Measurements from ENCODE around the gene KANK4.

The KANK4 gene

DNA sequence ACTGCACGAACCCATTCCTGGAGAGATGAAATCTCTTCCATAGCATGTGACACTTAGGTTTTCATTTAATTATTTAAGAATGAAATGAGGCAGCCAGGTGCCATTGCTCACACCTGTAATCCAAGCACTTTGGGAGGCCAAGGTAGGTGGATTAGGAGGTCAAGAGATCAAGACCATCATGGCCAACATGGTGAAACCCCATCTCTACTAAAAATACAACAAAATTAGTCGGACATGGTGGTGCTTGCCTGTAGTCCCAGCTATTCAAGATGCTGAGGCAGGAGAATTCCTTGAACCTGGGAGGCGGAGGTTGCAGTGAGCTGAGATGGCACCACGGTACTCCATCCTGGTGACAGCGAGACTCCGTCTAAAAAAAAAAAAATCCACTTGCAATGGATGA, 106.8 kb downstream of the KANK4 start:
- DNase-seq: no peak
- Histone ChIP-seq H3K27me3 (no peaks in the 10 kb centered on the region), H3K36me3 (no peaks in the 10 kb centered on the region), H3K4me1 (no peaks in the 10 kb centered on the region), H3K9me3 (no peaks in the 10 kb centered on the region), H3K4me3 (ENCODE audit: low read depth, low read length) (no peak overlapping the region)
- TF ChIP-seq, protein P1, sequence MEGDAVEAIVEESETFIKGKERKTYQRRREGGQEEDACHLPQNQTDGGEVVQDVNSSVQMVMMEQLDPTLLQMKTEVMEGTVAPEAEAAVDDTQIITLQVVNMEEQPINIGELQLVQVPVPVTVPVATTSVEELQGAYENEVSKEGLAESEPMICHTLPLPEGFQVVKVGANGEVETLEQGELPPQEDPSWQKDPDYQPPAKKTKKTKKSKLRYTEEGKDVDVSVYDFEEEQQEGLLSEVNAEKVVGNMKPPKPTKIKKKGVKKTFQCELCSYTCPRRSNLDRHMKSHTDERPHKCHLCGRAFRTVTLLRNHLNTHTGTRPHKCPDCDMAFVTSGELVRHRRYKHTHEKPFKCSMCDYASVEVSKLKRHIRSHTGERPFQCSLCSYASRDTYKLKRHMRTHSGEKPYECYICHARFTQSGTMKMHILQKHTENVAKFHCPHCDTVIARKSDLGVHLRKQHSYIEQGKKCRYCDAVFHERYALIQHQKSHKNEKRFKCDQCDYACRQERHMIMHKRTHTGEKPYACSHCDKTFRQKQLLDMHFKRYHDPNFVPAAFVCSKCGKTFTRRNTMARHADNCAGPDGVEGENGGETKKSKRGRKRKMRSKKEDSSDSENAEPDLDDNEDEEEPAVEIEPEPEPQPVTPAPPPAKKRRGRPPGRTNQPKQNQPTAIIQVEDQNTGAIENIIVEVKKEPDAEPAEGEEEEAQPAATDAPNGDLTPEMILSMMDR (IDR thresholded peaks at IDR 0.05; ENCODE audit: low read depth, low read length): no peak

DNA sequence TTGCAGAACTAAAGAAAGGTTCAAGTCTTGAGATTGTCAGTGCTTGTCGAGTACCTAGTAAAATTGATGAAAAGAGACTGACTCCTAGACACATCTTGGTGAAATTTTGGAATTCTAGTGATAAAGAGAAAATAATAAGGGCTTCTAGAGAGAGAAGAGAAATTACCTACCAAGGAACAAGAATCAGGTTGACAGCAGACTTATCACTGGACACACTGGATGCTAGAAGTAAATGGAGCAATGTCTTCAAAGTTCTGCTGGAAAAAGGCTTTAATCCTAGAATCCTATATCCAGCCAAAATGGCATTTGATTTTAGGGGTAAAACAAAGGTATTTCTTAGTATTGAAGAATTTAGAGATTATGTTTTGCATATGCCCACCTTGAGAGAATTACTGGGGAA, 108.3 kb downstream of the KANK4 start:
- Histone ChIP-seq H3K9me3 (no peaks in the 10 kb centered on the region), H3K36me3 (no peaks in the 10 kb centered on the region), H3K27me3 (no peaks in the 10 kb centered on the region), H3K4me1 (no peaks in the 10 kb centered on the region), H3K4me3 (ENCODE audit: low read depth, low read length) (no peak overlapping the region)
- TF ChIP-seq, protein P1 (IDR thresholded peaks at IDR 0.05; ENCODE audit: low read depth, low read length): no peak
- no peak for DNase-seq

DNA sequence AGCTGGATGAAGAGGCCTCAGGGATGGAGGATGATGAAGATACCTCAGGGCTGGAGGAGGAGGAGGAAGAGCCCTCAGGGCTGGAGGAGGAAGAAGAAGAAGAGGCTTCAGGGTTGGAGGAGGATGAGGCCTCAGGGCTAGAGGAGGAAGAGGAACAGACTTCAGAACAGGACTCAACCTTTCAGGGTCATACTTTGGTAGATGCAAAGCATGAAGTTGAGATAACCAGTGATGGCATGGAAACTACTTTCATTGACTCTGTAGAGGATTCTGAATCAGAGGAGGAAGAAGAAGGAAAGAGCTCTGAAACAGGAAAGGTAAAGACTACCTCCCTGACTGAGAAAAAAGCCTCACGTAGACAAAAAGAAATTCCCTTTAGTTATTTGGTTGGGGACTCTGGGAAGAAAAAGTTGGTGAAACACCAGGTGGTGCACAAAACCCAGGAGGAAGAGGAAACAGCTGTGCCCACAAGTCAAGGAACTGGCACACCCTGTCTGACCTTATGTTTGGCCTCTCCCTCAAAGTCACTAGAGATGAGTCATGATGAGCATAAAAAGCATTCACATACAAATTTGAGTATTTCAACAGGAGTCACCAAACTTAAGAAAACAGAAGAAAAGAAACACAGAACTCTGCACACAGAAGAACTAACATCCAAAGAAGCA, 109.2 kb downstream of the KANK4 start:
- Histone ChIP-seq H3K27me3 (no peaks in the 10 kb centered on the region), H3K9me3 (no peaks in the 10 kb centered on the region), H3K4me3 (ENCODE audit: low read depth, low read length) (no peak overlapping the region), H3K4me1 (no peaks in the 10 kb centered on the region), H3K36me3 (no peaks in the 10 kb centered on the region)
- TF ChIP-seq, protein P1 (IDR thresholded peaks at IDR 0.05; ENCODE audit: low read depth, low read length): no peak
- no peak for DNase-seq

DNA sequence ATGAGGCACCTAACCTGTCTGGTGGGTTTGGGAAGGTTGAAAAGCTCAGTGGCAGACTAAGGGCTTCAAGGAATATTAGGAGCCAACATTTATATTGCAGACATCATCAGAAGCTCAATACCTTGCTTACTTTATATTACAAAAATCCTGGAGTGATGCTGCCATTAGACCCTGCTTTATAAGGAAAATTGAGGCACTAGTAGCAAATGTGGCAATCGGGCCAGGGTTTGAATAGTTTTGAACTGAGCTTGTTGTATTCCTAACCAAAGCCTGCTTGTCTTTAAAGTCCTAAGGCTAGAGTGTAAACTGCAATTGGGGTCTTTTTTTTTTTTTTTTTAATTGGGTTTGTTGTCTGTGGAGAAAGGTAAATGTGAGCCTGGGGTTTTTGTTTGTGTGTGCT, 110.3 kb downstream of the KANK4 start:
- Histone ChIP-seq H3K27me3 (no peaks in the 10 kb centered on the region), H3K4me3 (ENCODE audit: low read depth, low read length) (no peak overlapping the region), H3K36me3 (no peaks in the 10 kb centered on the region), H3K4me1 (no peaks in the 10 kb centered on the region), H3K9me3 (no peaks in the 10 kb centered on the region)
- TF ChIP-seq, protein P1 (IDR thresholded peaks at IDR 0.05; ENCODE audit: low read depth, low read length): no peak
- DNase-seq: no peak

DNA sequence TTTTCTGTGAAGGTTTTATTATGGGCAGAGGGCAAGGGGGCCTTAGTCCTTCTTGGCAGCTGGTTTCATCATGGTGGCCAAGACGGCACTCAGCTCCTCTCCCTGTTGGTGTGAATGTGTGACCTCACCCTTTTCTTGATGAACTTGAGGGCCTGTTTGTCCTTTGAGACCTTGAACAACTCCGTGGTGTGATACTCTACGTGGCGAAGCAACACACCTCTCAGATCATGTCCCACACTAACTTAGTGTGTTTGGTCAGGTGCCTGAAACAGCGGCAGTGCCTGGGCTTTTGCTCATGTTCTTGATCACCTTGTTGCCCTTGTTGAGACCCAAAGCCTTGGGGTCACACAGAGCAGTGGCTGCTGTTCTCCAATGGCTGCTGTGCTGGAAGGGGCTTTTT, 111.1 kb downstream of the KANK4 start:
- Histone ChIP-seq H3K4me3 (ENCODE audit: low read depth, low read length) (no peak overlapping the region), H3K4me1 (no peaks in the 10 kb centered on the region), H3K36me3 (no peaks in the 10 kb centered on the region), H3K9me3 (no peaks in the 10 kb centered on the region), H3K27me3 (no peaks in the 10 kb centered on the region)
- TF ChIP-seq, protein P1 (IDR thresholded peaks at IDR 0.05; ENCODE audit: low read depth, low read length): no peak
- no peak for DNase-seq

DNA sequence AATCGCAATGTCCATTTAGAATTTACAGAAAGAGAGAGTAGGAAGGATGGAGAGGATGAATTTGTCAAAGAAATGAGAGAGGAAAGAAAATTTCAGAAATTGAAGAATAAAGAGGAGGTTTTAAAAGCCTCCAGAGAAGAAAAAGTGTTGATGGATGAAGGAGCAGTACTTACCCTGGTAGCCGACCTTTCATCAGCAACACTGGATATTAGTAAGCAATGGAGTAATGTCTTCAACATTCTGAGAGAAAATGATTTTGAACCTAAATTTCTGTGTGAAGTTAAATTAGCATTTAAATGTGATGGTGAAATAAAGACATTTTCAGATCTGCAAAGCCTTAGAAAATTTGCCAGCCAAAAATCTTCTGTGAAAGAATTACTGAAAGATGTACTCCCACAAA, 112.0 kb downstream of the KANK4 start:
- DNase-seq: no peak
- H3K36me3 ChIP-seq: no peaks in the 10 kb centered on the region
- no peaks in the 10 kb centered on the region for H3K27me3 ChIP-seq
- H3K4me1 ChIP-seq: no peaks in the 10 kb centered on the region
- no peak overlapping the region for H3K4me3 ChIP-seq (ENCODE audit: low read depth, low read length)
- TF ChIP-seq, protein P1 (IDR thresholded peaks at IDR 0.05; ENCODE audit: low read depth, low read length): no peak
- H3K9me3 ChIP-seq: no peaks in the 10 kb centered on the region
